A549 (cell line): ENCODE data around the gene TTC33. TPM values are rescaled to one million over a fixed set of nuclear protein-coding genes. Genes with fewer than 3 reads are reported as not detected.

ENCODE experiments used
- ATAC-seq, 2 experiments: fragments of 200-7000 bp in 1 of 2; fragments of >200 bp in 1 of 2; cut with Nextera tagmentation in 1 of 2; cut with Tn5 transposase in 1 of 2; 3 replicates each; pipeline versions ENCODE4 v1.8.0 to v1.9.1; 2018 to 2020; ENCODE audit warnings: mild to moderate bottlenecking in 1 of 2, moderate library complexity in 1 of 2
- CTCF ChIA-PET: fragments of 300-600 bp; sonication (Branson Sonifier 250); formaldehyde crosslinking; extraction: SDS; loops from one replicate; lab custom pipeline; 2021; ENCODE audit warnings: antibody characterized with exemption, inconsistent platforms; lab: Yijun Ruan, JAX
- POLR2A ChIA-PET: fragments of 350-600 bp; formaldehyde crosslinking; extraction: SDS; loops from one replicate; lab custom pipeline; 2021; ENCODE audit warnings: antibody characterized with exemption, inconsistent platforms; lab: Yijun Ruan, JAX
- DNase-seq, 2 experiments: peaks; one replicate each; pipeline versions ENCODE4 v3.0.0 to v3.0.0-alpha.2; 2011 to 2016; ENCODE audit warnings: low read depth in 1 of 2, low spot score in 1 of 2
- FAIRE-seq: peaks from 2 replicates; lab custom pipeline; 2011; peaks lifted over from hg19 to GRCh38; lab: Jason Lieb, UNC
- H3K27ac ChIP-seq, 2 experiments: fragments of >200 bp; sonication (Bioruptor Twin); formaldehyde crosslinking; 3 replicates each; pipeline ENCODE4 v1.5.1; 2016 to 2017
- H3K4me1 ChIP-seq: fragments of >200 bp; sonication (Bioruptor Twin); formaldehyde crosslinking; 3 replicates; pipeline ENCODE4 v1.6.1; 2016
- H3K4me2 ChIP-seq: fragments of >200 bp; sonication (Bioruptor Twin); formaldehyde crosslinking; 3 replicates; pipeline ENCODE4 v1.6.1; 2016
- H3K4me3 ChIP-seq: fragments of >200 bp; sonication (Bioruptor Twin); formaldehyde crosslinking; 3 replicates; pipeline ENCODE4 v1.5.1; 2016
- H3K9me3 ChIP-seq: fragments of >200 bp; sonication (Bioruptor Twin); formaldehyde crosslinking; 3 replicates; pipeline ENCODE4 v1.6.1; 2016
- CBX2 ChIP-seq: fragments of 200-600 bp; sonication (generic); IDR thresholded peaks from 2 replicates; pipeline ENCODE4 v1.6.1; 2016; ENCODE audit warnings: low read depth, mild to moderate bottlenecking, borderline replicate concordance
- CEBPB ChIP-seq, 2 experiments: fragments of >200 bp in 1 of 2; sonication (Bioruptor Twin) in 1 of 2; formaldehyde crosslinking in 1 of 2; IDR thresholded peaks; 2 replicates each; pipeline ENCODE4 v1.6.1; 2012 to 2016
- E2F6 ChIP-seq: IDR thresholded peaks from 2 replicates; pipeline ENCODE4 v1.6.1; 2012; ENCODE audit warnings: low read depth, borderline replicate concordance
- ELK1 ChIP-seq: fragments of 150-350 bp; IDR thresholded peaks from 2 replicates; pipeline ENCODE4 v1.6.1; 2014; ENCODE audit warnings: low read depth, mild to moderate bottlenecking, low read length
- EP300 ChIP-seq, 2 experiments: fragments of >200 bp; sonication (Bioruptor Twin); formaldehyde crosslinking; IDR thresholded peaks; 2 replicates in 1 of 2; 3 replicates in 1 of 2; pipeline ENCODE4 v1.6.1; 2016 to 2017
- ESRRA ChIP-seq: fragments of 150-350 bp; IDR thresholded peaks from 2 replicates; pipeline ENCODE4 v1.6.1; 2014; ENCODE audit warnings: mild to moderate bottlenecking, low read length, borderline replicate concordance
- FOSB ChIP-seq: fragments of 250-450 bp; sonication (Bioruptor Pico); IDR thresholded peaks from 2 replicates; pipeline ENCODE4 v1.5.0; 2020; ENCODE audit warnings: mild to moderate bottlenecking, moderate library complexity
- FOXS1 ChIP-seq: fragments of 250-450 bp; sonication (Bioruptor Pico); IDR thresholded peaks from 2 replicates; pipeline ENCODE4 v1.5.0; 2020; ENCODE audit warnings: mild to moderate bottlenecking, moderate library complexity
- GATA3 ChIP-seq: IDR thresholded peaks from 2 replicates; pipeline ENCODE4 v1.6.1; 2012; ENCODE audit warnings: borderline replicate concordance
- HEYL ChIP-seq: fragments of 250-450 bp; sonication (Bioruptor Pico); IDR thresholded peaks from 2 replicates; pipeline ENCODE4 v1.8.0; 2021; ENCODE audit warnings: mild to moderate bottlenecking, moderate library complexity
- JUN ChIP-seq, 2 experiments: fragments of >200 bp; sonication (Bioruptor Twin); formaldehyde crosslinking; IDR thresholded peaks; 2 replicates in 1 of 2; 3 replicates in 1 of 2; pipeline ENCODE4 v1.6.1; 2016 to 2017
- KDM1A ChIP-seq: fragments of 200-600 bp; sonication (generic); IDR thresholded peaks from 2 replicates; pipeline ENCODE4 v1.6.1; 2016; ENCODE audit warnings: low read depth, mild to moderate bottlenecking
- MAZ ChIP-seq: fragments of 150-350 bp; IDR thresholded peaks from 2 replicates; pipeline ENCODE4 v1.6.1; 2014; ENCODE audit warnings: antibody characterized with exemption, low read depth, low read length, borderline replicate concordance
- NPAS2 ChIP-seq: fragments of 250-450 bp; sonication (Bioruptor Pico); IDR thresholded peaks from 2 replicates; pipeline ENCODE4 v1.8.0; 2022; ENCODE audit warnings: mild to moderate bottlenecking, moderate library complexity, borderline replicate concordance
- NR3C1 ChIP-seq: fragments of >200 bp; sonication (Bioruptor Twin); formaldehyde crosslinking; IDR thresholded peaks from 3 replicates; pipeline ENCODE4 v1.6.1; 2017
- POLR2A ChIP-seq: IDR thresholded peaks from 2 replicates; pipeline ENCODE4 v1.6.1; 2012; ENCODE audit warnings: mild to moderate bottlenecking, low read length
- RAD21 ChIP-seq, 2 experiments: fragments of >200 bp in 1 of 2; sonication (Bioruptor Twin) in 1 of 2; formaldehyde crosslinking in 1 of 2; IDR thresholded peaks in 1 of 2; conservative IDR thresholded peaks in 1 of 2; 2 replicates in 1 of 2; 3 replicates in 1 of 2; pipeline ENCODE4 v1.6.1; 2012 to 2018; ENCODE audit warnings: inconsistent platforms in 1 of 2
- RCOR1 ChIP-seq: fragments of 150-350 bp; IDR thresholded peaks from 2 replicates; pipeline ENCODE4 v1.6.1; 2014; ENCODE audit warnings: antibody characterized with exemption, low read length, low read depth
- SMC3 ChIP-seq: fragments of >200 bp; sonication (Bioruptor Twin); formaldehyde crosslinking; IDR thresholded peaks from 3 replicates; pipeline ENCODE4 v1.6.1; 2018; ENCODE audit warnings: inconsistent platforms
- TP53 ChIP-seq: fragments of 250-450 bp; sonication (Bioruptor Pico); IDR thresholded peaks from 2 replicates; pipeline ENCODE4 v1.5.0; 2021; ENCODE audit warnings: mild to moderate bottlenecking, moderate library complexity
- ZSCAN20 ChIP-seq: fragments of 250-450 bp; sonication (Bioruptor Pico); IDR thresholded peaks from 2 replicates; pipeline ENCODE4 v1.8.0; 2022; ENCODE audit warnings: mild to moderate bottlenecking, moderate library complexity
- WGBS: methylation state at CpG from one replicate; pipeline ENCODE4 v1.1.6; 2017; ENCODE audit errors: missing lambda C conversion rate; 5-methylcytosine and 5-hydroxymethylcytosine counted together
- polyA plus RNA-seq, 4 experiments: library from polyadenylated mRNA; depleted of rRNA in 3 of 4; stranded (reverse); fragments of >200 nt; fragmentation: RNase III in 1 of 4; extraction: RNeasy Plus Mini Kit Qiagen cat#74134 plus additional on column Dnase treatment in 1 of 4; gene quantifications; 2 replicates in 3 of 4; 3 replicates in 1 of 4; pipeline ENCODE4 v1.2.3, GENCODE V29; 2011 to 2017
- TF ChIP-seq, protein P1 (sequence below): IDR thresholded peaks from 2 replicates; pipeline ENCODE4 v1.6.1; 2012
- TF ChIP-seq, protein P2 (sequence below): fragments of 250-450 bp; sonication (Bioruptor Pico); IDR thresholded peaks from 2 replicates; pipeline ENCODE4 v1.5.0; 2021; ENCODE audit warnings: mild to moderate bottlenecking, moderate library complexity, borderline replicate concordance

Gene TTC33
- polyA plus RNA-seq, 2 of the 4 experiments (the other 2 are of a cell fraction): 17.1 to 19.8 TPM

DNA sequence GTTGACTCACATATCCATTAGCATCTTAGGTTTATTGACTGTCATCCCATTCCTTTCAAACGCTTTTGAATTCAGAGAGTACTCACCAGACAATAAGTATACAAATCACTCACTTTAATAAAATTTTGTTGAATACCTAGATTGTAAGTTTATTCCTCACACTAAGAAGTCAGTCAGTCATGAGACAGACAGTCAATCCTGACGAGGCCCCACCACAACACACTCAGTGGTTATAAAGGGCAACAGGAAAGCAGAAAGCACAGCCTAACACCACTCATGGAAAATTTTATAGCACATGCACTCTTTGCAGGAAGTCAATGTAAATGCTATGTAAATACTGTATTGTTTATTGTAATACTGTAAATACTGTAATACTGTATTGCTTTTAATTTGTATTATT, 252.3 kb downstream of the TTC33 start:
- no peak for DNase-seq
- ATAC-seq: no peak
- CTCF ChIA-PET: no interaction called here
- Histone ChIP-seq H3K4me1 (no peaks in the 10 kb centered on the region), H3K4me3 (no peak overlapping the region), H3K4me2 (no peak overlapping the region), H3K9me3 (no peaks in the 10 kb centered on the region), H3K27ac (no peak overlapping the region)
- 75% methylated on average over 2 of the region's 2 CpGs for WGBS
- TF ChIP-seq RAD21 (conservative IDR thresholded peaks at IDR 0.05 in 1 of 2, IDR thresholded peaks at IDR 0.05 in 1 of 2) (no peak), FOXS1 (CRISPR knock-in tag) (no peak), FOSB (no peak), EP300 (IDR thresholded peaks at IDR 0.05) (no peak), NPAS2 (CRISPR knock-in tag) (no peak), ZSCAN20 (CRISPR knock-in tag) (no peak), GATA3 (no peak), JUN (IDR thresholded peaks at IDR 0.05) (no peak), RCOR1 (no peak), CEBPB (IDR thresholded peaks at IDR 0.05) (no peak), NR3C1 (no peak), SMC3 (no peak)
- TF ChIP-seq, protein P1, sequence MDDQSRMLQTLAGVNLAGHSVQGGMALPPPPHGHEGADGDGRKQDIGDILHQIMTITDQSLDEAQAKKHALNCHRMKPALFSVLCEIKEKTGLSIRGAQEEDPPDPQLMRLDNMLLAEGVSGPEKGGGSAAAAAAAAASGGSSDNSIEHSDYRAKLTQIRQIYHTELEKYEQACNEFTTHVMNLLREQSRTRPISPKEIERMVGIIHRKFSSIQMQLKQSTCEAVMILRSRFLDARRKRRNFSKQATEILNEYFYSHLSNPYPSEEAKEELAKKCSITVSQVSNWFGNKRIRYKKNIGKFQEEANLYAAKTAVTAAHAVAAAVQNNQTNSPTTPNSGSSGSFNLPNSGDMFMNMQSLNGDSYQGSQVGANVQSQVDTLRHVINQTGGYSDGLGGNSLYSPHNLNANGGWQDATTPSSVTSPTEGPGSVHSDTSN: no peak
- POLR2A ChIA-PET: no interaction called here
- no peak for FAIRE-seq

- FAIRE-seq: no peak
Observed at GRCh38 chr5:40502736-40503135, 253.0 kb downstream of the TTC33 start.

More at GRCh38 chr5:40502736-40503135, 253.0 kb downstream of the TTC33 start:
- TF ChIP-seq ZSCAN20 (CRISPR knock-in tag): no peak
- TF ChIP-seq ESRRA: no peak
- TF ChIP-seq HEYL (CRISPR knock-in tag): no peak
- TF ChIP-seq POLR2A: no peak
- TF ChIP-seq E2F6: no peak
- TF ChIP-seq, protein P2, sequence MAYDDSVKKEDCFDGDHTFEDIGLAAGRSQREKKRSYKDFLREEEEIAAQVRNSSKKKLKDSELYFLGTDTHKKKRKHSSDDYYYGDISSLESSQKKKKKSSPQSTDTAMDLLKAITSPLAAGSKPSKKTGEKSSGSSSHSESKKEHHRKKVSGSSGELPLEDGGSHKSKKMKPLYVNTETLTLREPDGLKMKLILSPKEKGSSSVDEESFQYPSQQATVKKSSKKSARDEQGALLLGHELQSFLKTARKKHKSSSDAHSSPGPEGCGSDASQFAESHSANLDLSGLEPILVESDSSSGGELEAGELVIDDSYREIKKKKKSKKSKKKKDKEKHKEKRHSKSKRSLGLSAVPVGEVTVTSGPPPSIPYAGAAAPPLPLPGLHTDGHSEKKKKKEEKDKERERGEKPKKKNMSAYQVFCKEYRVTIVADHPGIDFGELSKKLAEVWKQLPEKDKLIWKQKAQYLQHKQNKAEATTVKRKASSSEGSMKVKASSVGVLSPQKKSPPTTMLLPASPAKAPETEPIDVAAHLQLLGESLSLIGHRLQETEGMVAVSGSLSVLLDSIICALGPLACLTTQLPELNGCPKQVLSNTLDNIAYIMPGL (CRISPR knock-in tag): no peak
- no peak for TF ChIP-seq CBX2
- TF ChIP-seq KDM1A: no peak
- no peak for TF ChIP-seq FOXS1 (CRISPR knock-in tag)
- no peak for TF ChIP-seq ELK1
- TF ChIP-seq TP53 (CRISPR knock-in tag): no peak
- TF ChIP-seq MAZ: no peak
- TF ChIP-seq RAD21 (conservative IDR thresholded peaks at IDR 0.05 in 1 of 2, IDR thresholded peaks at IDR 0.05 in 1 of 2): no peak
- no peak for TF ChIP-seq SMC3
- H3K27ac ChIP-seq: no peak overlapping the region
- DNase-seq (no peak), ATAC-seq (no peak)
- H3K4me3 ChIP-seq: no peak overlapping the region
- WGBS: 76% methylated on average over 3 of the region's 3 CpGs
- ChIA-PET POLR2A (no interaction called here), CTCF (no interaction called here)
- H3K4me2 ChIP-seq: no peak overlapping the region
- no peaks in the 10 kb centered on the region for H3K9me3 ChIP-seq
- H3K4me1 ChIP-seq: no peaks in the 10 kb centered on the region
